ENCODE results near the gene HAAO. TPM values are rescaled to one million over a fixed set of nuclear protein-coding genes. Genes with fewer than 3 reads are reported as not detected.

HAAO gene
- total RNA-seq, 2 experiments from 2014 or later = 0.28 TPM; not detected in 1

GRCh38 chr2:42767080-42767898, 25.1 kb downstream of the HAAO start:
- POLR2A ChIA-PET = no interaction called here

DNA sequence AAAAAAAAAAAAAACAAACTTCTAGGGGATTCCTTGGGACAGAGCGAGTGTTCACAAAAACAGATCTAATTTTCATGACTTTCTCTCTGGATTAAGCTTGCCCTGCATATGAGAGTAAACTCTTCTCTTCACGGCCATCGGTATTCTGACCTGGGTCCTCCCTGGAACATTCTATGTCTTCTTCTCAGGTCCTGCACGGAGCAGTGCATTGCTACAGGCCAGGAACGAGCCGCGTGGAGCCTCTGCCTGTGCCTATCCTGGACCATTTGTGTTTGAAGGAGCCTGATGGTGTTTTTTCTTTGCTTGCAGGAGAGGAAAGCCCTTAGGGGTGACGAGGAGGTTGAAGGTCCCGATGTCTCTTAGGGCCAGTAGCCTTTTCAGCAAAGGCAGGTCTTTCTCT, 26.7 kb downstream of the HAAO start:
- no peak overlapping the region for H3K27ac Mint-ChIP-seq

More at GRCh38 chr2:42767080-42767898, 25.1 kb downstream of the HAAO start:
- peaks cover 3% of the 10 kb centered on the region for H3K4me1 Mint-ChIP-seq
- ATAC-seq (ENCODE audit: low read depth) = no peak
- no peak for DNase-seq
- H3K4me3 Mint-ChIP-seq = no peak overlapping the region
- no peak overlapping the region for H3K27ac Mint-ChIP-seq
- H3K27me3 Mint-ChIP-seq = no peaks in the 10 kb centered on the region
- no peaks in the 10 kb centered on the region for H3K36me3 Mint-ChIP-seq
- no peaks in the 10 kb centered on the region for H3K9me3 Mint-ChIP-seq

GRCh38 chr2:42764901-42765300, 27.5 kb downstream of the HAAO start:
- Mint-ChIP-seq H3K4me3 (no peak overlapping the region), H3K27ac (no peak overlapping the region), H3K9me3 (no peaks in the 10 kb centered on the region), H3K4me1 (peaks cover 3% of the 10 kb centered on the region), H3K27me3 (no peaks in the 10 kb centered on the region), H3K36me3 (no peaks in the 10 kb centered on the region)
- no peak for ATAC-seq (ENCODE audit: low read depth)
- POLR2A ChIA-PET = no interaction called here
- no peak for DNase-seq

More for the DNA sequence above, 26.7 kb downstream of the HAAO start:
- Mint-ChIP-seq H3K4me3 (no peak overlapping the region), H3K36me3 (no peaks in the 10 kb centered on the region), H3K9me3 (no peaks in the 10 kb centered on the region), H3K27me3 (no peaks in the 10 kb centered on the region), H3K4me1 (peaks cover 3% of the 10 kb centered on the region)
- ATAC-seq (ENCODE audit: low read depth) = no peak
- no peak for DNase-seq
- POLR2A ChIA-PET = no interaction called here

- H3K27me3 Mint-ChIP-seq = no peaks in the 10 kb centered on the region
- ATAC-seq (ENCODE audit: low read depth) (no peak), DNase-seq (no peak)
- peaks cover 3% of the 10 kb centered on the region for H3K4me1 Mint-ChIP-seq
- POLR2A ChIA-PET = no interaction called here
- no peak within 1 kb of the TSS for H3K4me3 Mint-ChIP-seq
- no peaks in the 10 kb centered on the region for H3K36me3 Mint-ChIP-seq
- H3K27ac Mint-ChIP-seq = no peak within 1 kb of the TSS
- no peaks in the 10 kb centered on the region for H3K9me3 Mint-ChIP-seq
Measured at GRCh38 chr2:42764096-42764495, 28.3 kb downstream of the HAAO start, which contains the start of gene OXER1. Gene OXER1 (minus strand): TSS chr2:42764135. CDS start chr2:42764062, 73 bp downstream.

DNA sequence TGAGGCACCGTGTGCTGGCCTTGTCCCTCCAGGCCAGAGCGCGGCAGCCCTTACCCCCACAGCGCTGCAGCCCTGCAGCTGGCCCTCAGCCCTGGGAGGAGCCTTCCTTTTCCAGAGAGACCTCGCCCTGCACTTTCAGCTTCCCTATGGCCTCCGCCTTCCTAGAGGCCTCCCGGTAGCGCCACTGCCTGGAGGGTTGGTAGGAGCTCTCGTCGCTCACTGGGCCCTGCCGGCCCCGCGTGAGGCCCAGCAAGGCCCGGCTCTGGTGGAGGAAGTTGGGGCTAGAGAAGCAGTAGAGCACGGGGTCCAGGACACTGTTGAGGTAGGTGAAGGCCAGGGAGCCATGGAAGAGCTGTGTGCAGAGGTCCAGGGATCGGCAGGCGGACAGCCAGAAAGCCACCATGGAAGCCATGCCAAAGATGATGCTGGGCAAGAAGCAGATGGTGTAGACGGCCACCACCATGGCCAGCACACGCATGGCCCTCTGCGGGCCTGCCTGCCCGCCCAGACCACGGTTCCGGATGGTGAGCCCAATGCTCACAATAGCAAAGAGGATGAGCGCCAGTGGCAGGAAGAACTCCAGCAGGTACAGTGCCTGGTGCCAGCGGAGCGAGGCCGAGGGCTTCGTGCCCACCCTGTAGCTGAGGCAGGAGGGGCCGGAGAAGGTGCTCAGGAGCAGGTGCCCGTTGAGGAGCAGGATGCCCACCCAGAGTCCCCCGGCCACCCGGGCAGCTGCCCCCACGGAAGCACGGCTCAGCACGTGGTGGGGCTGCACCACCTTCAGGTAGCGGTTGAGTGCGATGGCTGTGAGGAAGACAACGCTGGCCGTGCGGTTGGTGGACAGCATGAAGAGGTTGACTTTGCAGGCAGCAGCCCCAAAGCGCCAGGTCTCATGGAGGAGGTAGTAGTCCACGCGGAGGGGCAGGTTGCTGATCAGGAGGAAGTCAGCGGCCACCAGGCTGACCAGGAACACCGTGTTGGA, 29.3 kb downstream of the HAAO start:
- H3K27me3 Mint-ChIP-seq = no peaks in the 10 kb centered on the region
- H3K27ac Mint-ChIP-seq = no peak overlapping the region
- H3K9me3 Mint-ChIP-seq = no peaks in the 10 kb centered on the region
- no peak overlapping the region for H3K4me3 Mint-ChIP-seq
- H3K4me1 Mint-ChIP-seq = peaks cover 3% of the 10 kb centered on the region
- POLR2A ChIA-PET = no interaction called here
- H3K36me3 Mint-ChIP-seq = no peaks in the 10 kb centered on the region
- DNase-seq (no peak), ATAC-seq (ENCODE audit: low read depth) (no peak)

GRCh38 chr2:42762155-42762554, 30.2 kb downstream of the HAAO start:
- Mint-ChIP-seq H3K36me3 (no peaks in the 10 kb centered on the region), H3K27me3 (no peaks in the 10 kb centered on the region), H3K27ac (no peak overlapping the region), H3K9me3 (no peaks in the 10 kb centered on the region), H3K4me1 (peaks cover 6% of the 10 kb centered on the region), H3K4me3 (no peak overlapping the region)
- POLR2A ChIA-PET = no interaction called here
- DNase-seq (no peak), ATAC-seq (ENCODE audit: low read depth) (no peak)

- ATAC-seq (ENCODE audit: low read depth) = no peak
- no peak overlapping the region for H3K4me3 Mint-ChIP-seq
- H3K36me3 Mint-ChIP-seq = no peaks in the 10 kb centered on the region
- no peak for DNase-seq
- POLR2A ChIA-PET = no interaction called here
- no peak overlapping the region for H3K27ac Mint-ChIP-seq
- no peaks in the 10 kb centered on the region for H3K27me3 Mint-ChIP-seq
- H3K9me3 Mint-ChIP-seq = no peaks in the 10 kb centered on the region
- H3K4me1 Mint-ChIP-seq = peaks cover 11% of the 10 kb centered on the region
Measured at GRCh38 chr2:42761554-42761953, 30.8 kb downstream of the HAAO start.

DNA sequence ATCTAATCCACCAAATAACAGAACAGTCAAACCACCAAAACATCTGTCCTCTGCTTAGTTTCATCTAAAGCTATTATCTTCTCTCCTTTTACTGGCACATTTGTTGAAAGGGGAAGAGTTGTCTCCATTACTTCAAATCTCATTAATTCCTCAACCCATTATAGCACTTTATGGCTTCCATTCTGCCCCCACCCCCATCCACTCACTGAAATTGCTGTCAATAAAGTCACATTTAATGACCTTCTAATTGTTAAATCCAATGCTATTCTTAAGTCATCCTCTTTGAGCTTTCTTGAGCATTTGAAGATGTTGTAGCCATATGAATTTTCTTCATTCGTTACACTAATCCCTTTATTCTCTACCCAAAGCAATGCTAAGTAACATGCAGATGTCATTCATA, 33.6 kb downstream of the HAAO start:
- no peak for DNase-seq
- peaks cover 13% of the 10 kb centered on the region for H3K4me1 Mint-ChIP-seq
- no peak overlapping the region for H3K27ac Mint-ChIP-seq
- no peaks in the 10 kb centered on the region for H3K9me3 Mint-ChIP-seq
- no peaks in the 10 kb centered on the region for H3K36me3 Mint-ChIP-seq
- H3K27me3 Mint-ChIP-seq = no peaks in the 10 kb centered on the region
- ATAC-seq (ENCODE audit: low read depth) = no peak
- POLR2A ChIA-PET = no interaction called here
- no peak overlapping the region for H3K4me3 Mint-ChIP-seq

GRCh38 chr2:42757981-42758740, 34.2 kb downstream of the HAAO start:
- no peaks in the 10 kb centered on the region for H3K9me3 Mint-ChIP-seq
- no peak for ATAC-seq (ENCODE audit: low read depth)
- no peak overlapping the region for H3K4me3 Mint-ChIP-seq
- no peak for DNase-seq
- POLR2A ChIA-PET = no interaction called here
- H3K27ac Mint-ChIP-seq = no peak overlapping the region
- no peaks in the 10 kb centered on the region for H3K36me3 Mint-ChIP-seq
- peaks cover 14% of the 10 kb centered on the region for H3K4me1 Mint-ChIP-seq
- no peaks in the 10 kb centered on the region for H3K27me3 Mint-ChIP-seq

- Mint-ChIP-seq H3K36me3 (no peaks in the 10 kb centered on the region), H3K4me1 (peaks cover 13% of the 10 kb centered on the region), H3K4me3 (no peak overlapping the region), H3K27ac (no peak overlapping the region), H3K9me3 (no peaks in the 10 kb centered on the region), H3K27me3 (no peaks in the 10 kb centered on the region)
- DNase-seq (no peak), ATAC-seq (ENCODE audit: low read depth) (no peak)
- POLR2A ChIA-PET = no interaction called here
Measured at GRCh38 chr2:42756966-42757513, 35.3 kb downstream of the HAAO start.

- POLR2A ChIA-PET = no interaction called here
Measured at GRCh38 chr2:42756150-42756775, 36.1 kb downstream of the HAAO start.

GRCh38 chr2:42755191-42755880, 37.0 kb downstream of the HAAO start:
- Mint-ChIP-seq H3K4me3 (no peak overlapping the region), H3K27ac (no peak overlapping the region), H3K4me1 (peaks cover 13% of the 10 kb centered on the region), H3K36me3 (no peaks in the 10 kb centered on the region), H3K27me3 (no peaks in the 10 kb centered on the region), H3K9me3 (no peaks in the 10 kb centered on the region)
- POLR2A ChIA-PET = no interaction called here
- DNase-seq (no peak), ATAC-seq (ENCODE audit: low read depth) (no peak)

More at GRCh38 chr2:42756150-42756775, 36.1 kb downstream of the HAAO start:
- H3K27me3 Mint-ChIP-seq = no peaks in the 10 kb centered on the region
- peaks cover 13% of the 10 kb centered on the region for H3K4me1 Mint-ChIP-seq
- H3K9me3 Mint-ChIP-seq = no peaks in the 10 kb centered on the region
- H3K36me3 Mint-ChIP-seq = no peaks in the 10 kb centered on the region
- ATAC-seq (ENCODE audit: low read depth) (no peak), DNase-seq (no peak)
- H3K4me3 Mint-ChIP-seq = no peak overlapping the region
- H3K27ac Mint-ChIP-seq = no peak overlapping the region
